ENCODE results near the gene PGLYRP3. TPM values are rescaled to one million over a fixed set of nuclear protein-coding genes. Genes with fewer than 3 reads are reported as not detected.

PGLYRP3 gene
- total and polyA plus RNA-seq, 2 of the 8 experiments (the other 6 are each of a cell fraction or from before 2014, with no cell fraction given): not detected

DNA sequence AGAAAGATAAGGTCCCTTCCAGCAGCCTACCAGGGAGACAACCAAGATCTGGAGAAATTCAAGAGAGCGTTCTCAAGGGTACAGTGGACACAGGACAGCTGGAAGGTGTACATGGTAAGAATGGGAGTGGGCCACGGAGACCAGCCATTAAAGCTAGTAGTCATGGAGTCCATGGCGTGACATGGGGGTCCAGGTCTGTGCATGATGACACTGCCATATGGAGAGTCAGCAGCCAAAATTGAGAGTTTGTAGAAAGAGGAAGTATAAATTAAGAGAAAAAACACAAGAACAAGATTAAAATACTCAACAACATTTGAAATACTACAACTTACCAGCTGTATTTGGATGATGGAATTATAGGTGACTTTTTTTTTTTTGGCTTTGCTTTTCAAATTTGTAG is 61.2 kb downstream of the PGLYRP3 start:
- no peak overlapping the region for H2AK5ac ChIP-seq (ENCODE audit: low read depth, low read length)
- no peak overlapping the region for H2BK120ac ChIP-seq (replicated peaks; ENCODE audit: low read depth, low read length)
- no peak overlapping the region for H4K8ac ChIP-seq (ENCODE audit: extremely low read depth, insufficient read depth, low read length)
- H3K56ac ChIP-seq (replicated peaks; ENCODE audit: insufficient read length, low read depth, low read length): no peak overlapping the region
- H3K18ac ChIP-seq (ENCODE audit: extremely low read depth, low read length): no peak overlapping the region
- FAIRE-seq (no peak), DNase-seq (ENCODE audit: low read depth in 1 of 2, low spot score in 2 of 2) (no peak)
- WGBS, 2 experiments (ENCODE audit: extremely low coverage in 1 of 2, insufficient coverage in 1 of 2, insufficient read length in 1 of 2, insufficient replicate concordance in 2 of 2, low coverage in 1 of 2, low lambda C conversion rate in 2 of 2, missing lambda C conversion rate in 1 of 2): 82% methylated on average over 3 of the region's 3 CpGs; no CpG with 5 or more reads in 1 of the 2 experiments
- no peak overlapping the region for H3K4me2 ChIP-seq (ENCODE audit: insufficient read depth in 1 of 2, low read depth in 2 of 2, low read length in 2 of 2)
- no peak overlapping the region for H2BK15ac ChIP-seq (ENCODE audit: low read length)
- H2BK20ac ChIP-seq (ENCODE audit: low read length): no peak overlapping the region
- no peak overlapping the region for H3K4ac ChIP-seq (replicated peaks; ENCODE audit: insufficient read length, low read depth, low read length)
- no peak overlapping the region for H3K9ac ChIP-seq (replicated peaks in 1 of 4; ENCODE audit: extremely low read depth in 1 of 4, low read depth in 3 of 4, low read length in 3 of 4)
- no peak overlapping the region for H2AFZ ChIP-seq (ENCODE audit: low read length)
- H2BK5ac ChIP-seq (ENCODE audit: low read depth, low read length): no peak overlapping the region
- H3K9me3 ChIP-seq (ENCODE audit: insufficient read depth in 2 of 2, low read depth in 1 of 2, low read length in 1 of 2): peaks cover 0 to 11% of the 10 kb centered on the region in 2 experiments; a peak in 2 of 4 replicates
- H3K4me3 ChIP-seq (ENCODE audit: extremely low read depth in 1 of 4, insufficient read depth in 2 of 4, low read depth in 3 of 4, low read length in 4 of 4): no peak overlapping the region
- no peaks in the 10 kb centered on the region for H4K20me1 ChIP-seq (replicated peaks in 1 of 2; ENCODE audit: control insufficient read depth in 1 of 2, insufficient read depth in 2 of 2, low read length in 2 of 2)
- H3K23me2 ChIP-seq (ENCODE audit: low read depth, low read length): no peaks in the 10 kb centered on the region
- H3K27me3 ChIP-seq (replicated peaks in 1 of 4; ENCODE audit: control insufficient read depth in 3 of 4, extremely low read depth in 1 of 4, insufficient read depth in 3 of 4, low read length in 3 of 4): no peaks in the 10 kb centered on the region
- H2BK12ac ChIP-seq (ENCODE audit: low read depth, low read length): no peak overlapping the region
- H3K4me1 ChIP-seq (replicated peaks in 1 of 4; ENCODE audit: control insufficient read depth in 3 of 4, insufficient read depth in 4 of 4, low read length in 3 of 4): no peaks in the 10 kb centered on the region
- TF ChIP-seq CHD1 (IDR thresholded peaks at IDR 0.05; ENCODE audit: low read depth, low read length): no peak
- no peak for TF ChIP-seq TAF7 (optimal IDR thresholded peaks at IDR 0.05; ENCODE audit: borderline replicate concordance, low read depth, low read length)
- TF ChIP-seq, protein P1, sequence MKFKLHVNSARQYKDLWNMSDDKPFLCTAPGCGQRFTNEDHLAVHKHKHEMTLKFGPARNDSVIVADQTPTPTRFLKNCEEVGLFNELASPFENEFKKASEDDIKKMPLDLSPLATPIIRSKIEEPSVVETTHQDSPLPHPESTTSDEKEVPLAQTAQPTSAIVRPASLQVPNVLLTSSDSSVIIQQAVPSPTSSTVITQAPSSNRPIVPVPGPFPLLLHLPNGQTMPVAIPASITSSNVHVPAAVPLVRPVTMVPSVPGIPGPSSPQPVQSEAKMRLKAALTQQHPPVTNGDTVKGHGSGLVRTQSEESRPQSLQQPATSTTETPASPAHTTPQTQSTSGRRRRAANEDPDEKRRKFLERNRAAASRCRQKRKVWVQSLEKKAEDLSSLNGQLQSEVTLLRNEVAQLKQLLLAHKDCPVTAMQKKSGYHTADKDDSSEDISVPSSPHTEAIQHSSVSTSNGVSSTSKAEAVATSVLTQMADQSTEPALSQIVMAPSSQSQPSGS (IDR thresholded peaks at IDR 0.05; ENCODE audit: low read length): no peak
- no peak overlapping the region for H4K91ac ChIP-seq (replicated peaks; ENCODE audit: insufficient read length, low read length)
- no peak overlapping the region for H3K23ac ChIP-seq (ENCODE audit: insufficient read length)
- no peaks in the 10 kb centered on the region for H3K36me3 ChIP-seq (ENCODE audit: control insufficient read depth in 2 of 4, insufficient read depth in 4 of 4, low read length in 3 of 4)
- no peak overlapping the region for H3K14ac ChIP-seq (ENCODE audit: insufficient read length)
- ChIA-PET CTCF (ENCODE audit: partially characterized antibody) (interaction anchor here (0.6 to 1.2 kb wide), 5 partner anchors 21 to 1302 kb away, joined by 3 to 4 read pairs (median 3); no protein-coding TSS in a partner anchor), POLR2A (ENCODE audit: partially characterized antibody) (no interaction called here)
- H3K27ac ChIP-seq (ENCODE audit: low read depth, low read length): no peak overlapping the region
- H3K79me1 ChIP-seq (ENCODE audit: low read depth, low read length): no peaks in the 10 kb centered on the region
- no peaks in the 10 kb centered on the region for H3K79me2 ChIP-seq (ENCODE audit: control insufficient read depth in 1 of 2, insufficient read depth in 2 of 2, low read length in 2 of 2)
- H4K5ac ChIP-seq (ENCODE audit: insufficient read length, low read depth, low read length): no peak overlapping the region

Data from H1 (cell line).